NCI-H2227 treated with DMSO at 0.1 percent for 48 hours (cell line): ENCODE results near the gene SPAG17.

Experiments used
- DNase-seq: peaks from one replicate; lab custom pipeline; 2025; lab: John Stamatoyannopoulos, UW

Gene SPAG17

DNA sequence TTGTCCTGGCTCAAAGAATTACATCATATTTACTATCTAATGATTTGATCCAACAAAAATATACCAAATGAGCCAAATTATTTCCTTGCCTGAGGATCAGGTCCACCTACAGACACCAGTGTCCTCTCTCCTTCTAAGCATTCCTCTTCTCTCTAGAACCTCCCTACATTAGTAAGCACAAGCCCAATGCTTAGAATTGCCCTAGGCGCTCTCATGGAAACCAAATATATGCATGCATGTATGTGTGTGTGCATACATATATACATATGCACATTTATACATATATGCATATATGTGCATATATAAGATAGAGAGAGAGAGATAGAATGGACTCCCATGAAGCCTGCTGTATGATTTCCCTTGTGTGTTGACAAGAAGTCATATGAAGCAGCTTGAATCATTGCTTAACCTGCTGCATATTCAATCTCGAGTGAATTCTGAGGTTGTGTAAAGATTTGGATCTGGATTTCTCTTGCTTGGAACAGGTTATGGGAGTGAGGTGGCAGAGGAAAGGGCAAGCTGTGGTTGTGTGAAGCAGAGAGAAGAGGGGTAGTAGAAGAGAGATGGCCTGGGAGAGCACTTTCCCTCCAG is 66.1 kb downstream of the SPAG17 start:
- DNase-seq = no peak

DNA sequence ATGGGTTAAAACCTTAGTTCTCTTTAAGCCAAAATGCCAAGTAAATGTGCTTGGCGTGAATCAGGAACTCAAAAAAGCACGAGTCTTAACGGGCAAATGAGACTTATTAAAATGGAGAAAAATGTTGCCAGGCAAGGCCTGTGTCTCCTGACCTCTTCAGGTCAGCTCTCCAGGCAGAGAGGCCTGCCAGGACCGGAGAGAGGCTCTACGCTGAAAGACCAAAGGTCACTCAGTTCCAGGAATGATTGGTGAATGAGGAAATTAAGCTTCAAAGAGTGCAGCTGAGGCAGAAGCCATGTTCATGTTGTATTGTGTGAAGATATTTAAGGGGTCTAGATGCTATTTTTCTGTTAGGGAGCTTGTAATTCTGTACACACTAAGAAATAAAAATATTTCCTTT is 66.6 kb downstream of the SPAG17 start:
- no peak for DNase-seq

DNA sequence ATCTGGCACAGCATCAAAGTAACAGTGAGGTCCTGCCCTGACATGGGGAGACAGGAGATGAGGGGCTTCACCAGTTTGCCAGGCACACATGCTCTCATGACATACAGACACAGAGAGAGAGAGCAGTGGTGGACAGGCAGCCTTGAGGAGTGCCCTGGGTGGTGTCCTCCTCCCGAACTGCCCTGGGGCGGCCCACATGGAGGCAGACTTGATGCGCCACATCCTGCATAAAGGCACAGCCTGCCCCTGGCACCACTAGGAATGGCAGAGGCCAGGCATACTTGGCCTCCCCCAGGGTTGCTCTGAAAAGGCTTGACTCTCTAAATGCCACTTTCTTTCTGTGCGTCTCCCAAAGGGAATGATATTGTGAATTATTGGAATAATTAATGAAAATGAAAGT is 67.5 kb downstream of the SPAG17 start:
- no peak for DNase-seq

DNA sequence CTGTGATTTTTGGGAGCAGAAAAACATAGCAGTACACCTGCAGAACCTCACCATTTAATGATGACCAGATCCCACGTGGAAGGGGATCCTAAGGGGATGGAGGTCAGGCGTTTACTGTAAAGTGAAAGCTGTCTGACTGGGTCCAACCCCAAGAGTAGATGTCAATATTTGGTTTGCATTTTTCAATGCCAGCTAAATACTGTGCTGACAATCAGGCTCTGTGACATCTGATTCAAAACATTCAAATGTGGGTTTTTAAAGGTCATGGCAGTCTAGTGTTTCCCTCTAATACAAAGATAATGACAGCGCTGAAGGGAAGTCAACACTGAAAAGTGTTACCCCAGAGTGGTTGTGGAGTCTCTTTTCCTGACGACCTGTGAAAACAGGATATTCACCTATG is 68.1 kb downstream of the SPAG17 start:
- no peak for DNase-seq

DNA sequence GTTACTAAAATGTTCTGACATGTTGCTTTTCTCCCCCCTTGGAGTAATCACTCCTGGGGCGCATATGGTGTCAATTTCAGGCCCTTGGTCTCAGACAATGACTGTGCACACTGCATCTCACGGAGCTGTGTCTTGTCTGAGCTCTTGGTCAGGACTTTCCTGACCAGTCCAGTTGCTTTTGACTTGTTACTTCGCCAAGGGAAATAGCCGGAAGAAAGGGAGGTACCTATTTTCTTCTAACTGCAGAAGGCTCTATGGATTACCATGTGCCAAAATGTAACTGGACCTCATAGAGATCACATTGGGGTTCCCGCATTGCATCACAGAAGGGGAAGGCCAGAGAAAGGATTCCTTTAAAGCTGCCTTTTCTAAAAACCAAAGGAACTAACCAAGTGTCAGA is 68.6 kb downstream of the SPAG17 start:
- DNase-seq = no peak

DNA sequence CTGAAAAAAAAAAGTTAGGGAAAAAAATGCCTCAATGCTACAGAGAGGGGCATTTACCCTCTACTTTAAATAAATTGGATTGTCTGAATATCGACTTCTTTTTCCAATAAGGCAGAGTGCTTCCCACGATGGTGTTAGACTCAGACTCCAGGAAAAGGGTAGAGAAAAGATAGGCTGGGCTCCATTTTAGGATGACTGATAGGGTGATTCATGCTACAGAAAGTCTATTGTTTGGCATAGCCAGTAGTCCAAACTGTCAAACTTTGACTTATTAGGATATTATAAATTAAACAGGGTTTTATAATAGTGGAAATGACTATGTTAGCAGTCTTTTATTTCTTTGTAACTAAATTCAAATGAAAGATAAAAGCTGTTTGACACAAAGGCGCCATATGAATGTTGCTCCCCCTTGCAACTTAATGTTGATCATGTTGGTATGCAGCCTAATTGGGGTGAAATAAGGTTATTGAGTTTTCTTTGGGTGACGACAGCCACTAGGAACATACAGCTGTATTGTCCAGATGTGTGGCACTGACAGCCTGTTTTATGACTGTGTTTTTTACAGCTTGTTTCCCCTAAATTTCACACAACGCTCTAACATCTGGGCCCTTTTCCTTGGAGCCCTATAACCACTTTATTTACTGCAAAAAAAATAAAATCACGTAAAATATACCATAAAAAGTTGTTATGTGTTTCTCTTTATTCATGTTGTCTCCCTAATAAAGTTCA is 69.3 kb downstream of the SPAG17 start:
- no peak for DNase-seq

DNA sequence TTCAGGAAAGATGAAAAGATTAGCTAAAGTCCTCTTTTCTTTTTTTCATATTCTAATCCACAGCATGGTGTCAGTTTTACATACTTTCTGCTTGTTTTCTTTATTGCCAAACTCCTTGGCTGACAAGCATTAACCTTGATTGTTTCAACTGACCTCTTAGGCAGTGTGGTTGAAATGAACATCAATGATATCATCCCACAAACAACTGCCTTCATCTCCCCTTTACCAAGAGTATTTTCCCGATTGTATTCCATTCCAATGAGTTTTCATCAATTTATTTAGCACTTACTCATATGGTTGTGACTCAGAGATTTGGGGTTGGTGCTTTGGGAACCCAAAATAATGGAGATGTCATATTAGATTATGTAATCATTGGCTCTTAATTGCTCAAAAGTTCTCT is 71.8 kb downstream of the SPAG17 start:
- no peak for DNase-seq

DNA sequence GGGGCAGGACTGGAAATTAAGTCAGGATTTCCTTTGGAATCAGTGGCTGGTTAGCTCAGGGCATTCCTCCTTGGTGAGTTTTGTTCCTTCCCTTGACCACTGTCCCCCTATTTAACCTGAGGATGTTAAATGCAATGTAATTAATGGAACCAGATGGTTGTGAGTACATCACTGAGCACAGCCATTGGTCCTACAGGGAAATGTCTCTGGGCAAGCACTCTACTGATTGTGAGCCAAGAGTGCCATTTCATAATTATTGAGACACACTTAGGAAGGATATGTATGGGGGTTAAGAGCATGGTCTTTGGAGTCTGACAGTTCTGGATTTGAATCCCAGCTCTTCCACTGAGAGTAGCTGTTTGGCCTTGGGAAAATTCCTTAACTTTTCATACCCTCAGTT is 74.4 kb downstream of the SPAG17 start:
- no peak for DNase-seq

DNA sequence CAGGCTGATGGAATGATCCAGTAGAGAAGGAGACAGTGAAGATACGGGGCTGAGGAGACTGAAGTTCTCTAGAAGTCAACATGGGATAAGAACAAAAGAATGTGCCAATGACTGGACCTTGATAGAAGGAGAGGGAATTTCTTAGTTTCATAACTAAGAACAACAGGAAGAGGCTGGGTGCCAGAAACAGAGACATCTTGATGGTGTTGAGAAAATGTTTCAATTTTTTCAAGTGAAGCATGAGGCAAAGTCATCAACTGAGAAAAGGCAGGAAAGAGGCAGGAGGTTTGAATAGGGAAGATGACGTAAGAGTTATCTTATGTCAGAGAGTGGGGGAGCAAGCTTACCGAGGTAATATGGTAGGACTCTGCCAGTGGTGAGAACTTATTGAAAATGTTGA is 80.1 kb downstream of the SPAG17 start:
- no peak for DNase-seq

DNA sequence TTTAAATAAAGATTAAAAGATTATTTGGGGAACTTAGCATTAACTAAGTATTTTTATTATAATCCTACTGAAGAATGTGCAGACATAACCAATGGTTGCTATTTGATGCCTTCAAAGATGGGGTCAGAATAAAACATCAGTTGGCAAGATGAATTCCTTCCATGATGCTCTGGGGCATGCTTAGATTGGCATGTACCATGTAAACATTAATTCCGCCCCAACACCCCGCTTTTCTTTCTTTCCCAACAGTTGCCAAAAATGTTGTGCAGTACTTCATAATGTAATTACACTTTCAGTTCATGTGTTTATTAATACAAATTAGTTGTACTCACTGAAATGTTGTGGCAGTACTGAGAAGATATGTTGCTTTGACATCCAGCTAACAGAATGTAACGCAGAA is 82.6 kb downstream of the SPAG17 start:
- DNase-seq = no peak

DNA sequence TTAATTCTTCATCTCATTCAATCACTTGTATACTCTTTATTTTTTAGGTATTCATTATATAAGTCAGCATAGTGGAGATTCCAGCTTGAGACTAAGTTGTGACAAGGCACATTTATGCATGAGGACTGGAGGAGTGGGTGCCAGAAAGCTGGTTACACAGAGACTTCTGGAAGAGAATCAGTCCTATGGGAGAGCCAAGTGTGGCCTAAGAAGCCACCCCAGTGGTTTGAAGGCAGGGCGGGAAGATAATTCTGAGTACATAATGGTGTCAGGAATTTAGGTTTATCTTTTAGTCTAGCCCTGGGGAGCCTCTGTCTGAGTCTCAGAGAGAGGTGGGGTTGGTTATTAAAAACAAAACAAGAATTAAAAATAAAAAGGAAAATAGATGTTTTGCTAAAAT is 83.0 kb downstream of the SPAG17 start:
- no peak for DNase-seq

DNA sequence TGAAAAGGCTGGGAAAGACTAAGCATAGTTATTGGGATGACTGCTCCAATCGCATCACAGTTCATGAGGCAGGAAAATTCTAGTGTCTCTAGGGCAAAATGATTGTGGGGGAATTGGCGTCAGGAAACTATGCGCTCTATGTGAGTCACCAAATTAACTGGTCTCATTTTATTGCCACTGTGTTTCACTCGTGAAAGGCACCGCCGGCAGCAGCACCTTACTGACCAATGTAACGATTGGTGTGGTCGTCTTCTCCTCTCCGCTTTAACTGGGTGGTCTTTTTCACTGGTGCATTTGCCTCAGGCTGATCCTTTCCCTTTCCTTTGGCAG is 83.5 kb downstream of the SPAG17 start:
- no peak for DNase-seq

DNA sequence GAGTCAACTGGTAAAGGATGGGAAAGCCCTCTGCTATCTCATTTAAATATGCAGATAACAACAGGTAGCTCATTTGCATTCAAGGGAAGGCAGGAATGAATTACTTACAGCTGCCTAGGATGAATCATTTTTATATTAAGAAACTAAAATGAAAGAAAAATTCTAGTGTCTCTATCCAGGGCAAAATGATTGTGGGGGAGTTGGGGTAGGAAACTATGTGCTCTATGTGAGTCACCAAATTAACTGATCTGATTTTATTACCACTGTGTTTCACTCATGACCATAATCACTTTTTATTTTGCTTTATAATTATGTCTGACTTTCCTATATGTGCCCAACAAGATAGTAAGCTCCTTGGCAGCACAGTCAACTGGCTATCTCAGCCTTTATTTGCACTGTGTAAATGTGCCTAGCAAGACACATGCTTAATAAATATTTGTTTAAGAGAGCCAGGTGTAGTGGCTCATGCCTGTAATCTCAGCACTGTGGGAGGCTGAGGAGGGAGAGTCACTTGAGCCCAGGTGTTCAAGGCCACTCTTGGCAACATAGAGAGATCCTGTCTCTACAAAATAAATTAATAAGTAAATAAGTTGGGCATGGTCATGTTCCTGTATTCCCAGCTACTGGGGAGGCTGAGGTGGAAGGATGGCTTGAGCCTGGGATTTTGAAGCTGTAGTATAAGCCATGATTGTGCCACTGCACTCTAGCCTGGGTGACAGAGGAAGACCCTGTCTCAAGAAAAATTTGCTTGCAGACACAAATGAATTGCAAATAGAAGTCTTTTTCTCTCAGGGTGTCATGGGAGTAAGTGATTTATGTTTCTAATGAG is 84.1 kb downstream of the SPAG17 start:
- no peak for DNase-seq

DNA sequence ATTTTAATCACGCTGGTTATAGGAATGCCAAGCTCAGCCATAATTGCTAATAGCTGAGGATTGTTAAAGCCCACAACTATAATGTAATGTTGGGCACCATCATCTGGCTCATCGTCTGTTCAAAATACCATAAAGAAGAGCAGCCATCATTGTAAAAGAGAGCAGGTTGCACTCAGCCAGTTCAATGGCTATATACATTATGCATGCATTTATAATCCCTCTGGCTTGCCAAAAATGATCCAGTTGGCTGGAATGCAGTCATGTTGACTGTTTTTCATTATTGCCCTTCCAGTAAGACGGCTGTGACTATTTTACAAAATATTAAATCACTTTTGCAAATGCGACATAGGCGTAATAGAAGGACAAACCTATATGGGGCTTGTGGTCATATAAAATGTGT is 85.3 kb downstream of the SPAG17 start:
- no peak for DNase-seq

DNA sequence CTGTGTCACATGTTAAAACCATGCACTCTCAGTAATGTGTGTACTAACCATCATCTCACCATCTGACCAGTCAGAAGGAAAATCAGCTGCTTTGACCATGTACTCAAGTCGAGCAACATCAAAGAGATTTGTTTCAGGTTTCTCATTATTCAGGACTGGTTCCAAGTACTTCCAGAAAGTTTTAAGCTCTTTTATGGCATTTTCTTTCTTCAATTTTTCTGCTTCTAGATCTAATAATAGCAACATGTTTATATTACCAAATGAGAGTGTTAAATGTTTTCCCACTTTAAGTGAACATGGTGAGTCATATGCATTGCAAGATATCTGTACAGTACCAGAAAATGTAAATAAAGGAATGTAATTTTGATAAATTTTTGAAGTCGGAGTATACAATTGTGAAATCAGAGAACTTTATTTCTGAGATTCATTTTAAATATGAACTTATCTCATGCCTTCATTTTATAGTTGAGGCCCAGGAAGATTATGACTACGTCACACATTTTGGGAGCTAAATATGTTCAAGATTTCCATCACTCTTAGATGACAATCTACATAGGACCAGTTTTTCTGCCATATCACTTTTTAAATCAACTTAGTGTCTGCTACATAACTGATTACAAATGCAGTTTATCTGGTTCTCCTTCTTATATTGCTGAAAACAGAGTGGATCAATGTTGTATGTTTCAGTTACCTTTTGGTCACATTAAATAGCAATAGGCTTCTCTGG is 87.2 kb downstream of the SPAG17 start:
- DNase-seq = no peak

DNA sequence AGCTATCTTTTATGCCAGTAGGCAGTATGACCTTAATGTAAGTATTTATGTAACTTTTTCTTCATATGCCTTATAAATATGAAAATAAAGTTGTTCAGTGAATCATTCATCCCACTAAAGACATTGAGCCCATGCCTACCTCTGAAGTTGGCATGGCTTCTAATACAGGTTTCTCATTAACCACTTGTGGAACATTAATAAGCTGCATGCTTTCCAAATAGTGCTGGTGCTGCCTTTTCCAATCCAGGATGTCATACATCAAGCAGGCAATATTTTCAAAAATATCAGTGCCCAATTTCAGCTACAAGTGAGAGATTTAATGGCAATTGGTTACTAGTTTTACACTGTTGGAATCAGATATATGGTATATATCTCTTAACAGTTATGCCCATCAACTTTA is 92.0 kb downstream of the SPAG17 start:
- no peak for DNase-seq

DNA sequence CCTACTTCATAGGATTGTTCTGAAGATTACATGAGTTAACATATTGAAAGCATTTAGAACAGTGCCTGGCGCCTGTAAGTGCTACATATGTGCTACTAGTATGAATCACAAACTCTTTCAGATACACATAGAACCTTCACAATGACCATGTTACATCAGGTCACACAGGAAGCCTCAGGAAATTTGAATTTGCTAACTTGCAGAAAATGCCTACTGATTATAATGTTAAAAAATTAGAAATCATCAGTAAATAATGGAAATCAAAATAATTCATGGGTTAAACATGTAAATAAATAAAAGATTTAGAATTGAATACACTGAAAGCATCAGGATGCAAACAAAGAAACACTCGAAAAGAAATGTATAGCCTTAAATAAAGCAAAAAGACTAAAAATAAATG is 94.9 kb downstream of the SPAG17 start:
- DNase-seq = no peak

DNA sequence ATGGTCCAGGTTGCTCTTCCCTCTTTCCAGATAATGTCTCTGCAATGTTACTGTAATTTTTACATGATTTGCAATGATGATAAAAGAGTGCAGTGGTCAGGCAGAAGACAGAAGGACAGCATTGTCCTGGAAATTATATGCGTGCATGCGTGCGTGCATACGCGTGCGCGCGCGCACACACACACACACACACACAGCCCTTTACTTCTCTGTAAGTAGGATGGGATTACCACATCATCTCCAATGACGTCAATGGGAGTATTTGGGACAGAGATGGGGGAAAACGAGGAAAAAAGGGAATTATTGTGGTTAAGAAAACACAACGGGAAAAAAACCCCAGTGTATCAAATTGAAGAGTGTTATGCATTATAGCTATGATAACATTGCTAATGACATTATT is 99.7 kb downstream of the SPAG17 start:
- DNase-seq = no peak

DNA sequence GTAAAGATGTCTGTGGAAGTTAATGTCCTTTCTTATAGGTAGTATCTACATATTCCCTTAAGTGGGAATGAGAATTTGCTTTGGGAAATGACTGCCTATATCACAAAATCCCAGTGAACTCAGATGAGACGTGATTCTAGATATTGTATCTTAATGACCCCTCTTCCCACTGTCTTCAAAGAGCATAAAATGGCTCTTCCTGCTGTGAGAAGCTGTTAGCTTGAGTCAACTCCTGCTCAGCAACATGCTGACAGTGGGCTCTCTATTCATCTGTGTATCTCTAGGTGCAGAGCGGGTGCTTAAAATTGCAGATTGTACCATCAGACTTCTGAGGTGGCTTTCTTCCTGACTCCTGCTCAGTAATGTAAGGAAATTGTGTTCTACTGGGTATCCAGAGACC is 100.6 kb downstream of the SPAG17 start:
- DNase-seq = peak; percentile 79

DNA sequence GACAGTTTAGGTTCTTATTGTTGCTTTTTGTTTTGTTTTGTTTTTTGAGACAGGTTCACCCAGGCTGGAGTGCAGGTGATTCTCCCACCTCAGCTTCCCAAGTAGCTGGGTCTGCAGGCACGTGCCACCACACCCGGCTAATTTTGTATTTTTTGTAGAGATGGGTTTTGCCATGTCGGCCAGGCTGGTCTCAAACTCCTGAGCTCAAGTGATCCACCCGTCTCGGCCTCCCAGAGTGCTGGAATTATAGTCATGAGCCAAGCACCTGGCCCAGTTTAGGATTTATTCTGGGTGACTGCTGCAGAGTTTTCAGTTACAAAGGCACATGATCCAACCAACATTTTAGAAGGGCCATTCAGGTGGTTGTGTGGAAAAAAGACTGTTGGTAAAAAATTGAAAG is 102.0 kb downstream of the SPAG17 start:
- no peak for DNase-seq

DNA sequence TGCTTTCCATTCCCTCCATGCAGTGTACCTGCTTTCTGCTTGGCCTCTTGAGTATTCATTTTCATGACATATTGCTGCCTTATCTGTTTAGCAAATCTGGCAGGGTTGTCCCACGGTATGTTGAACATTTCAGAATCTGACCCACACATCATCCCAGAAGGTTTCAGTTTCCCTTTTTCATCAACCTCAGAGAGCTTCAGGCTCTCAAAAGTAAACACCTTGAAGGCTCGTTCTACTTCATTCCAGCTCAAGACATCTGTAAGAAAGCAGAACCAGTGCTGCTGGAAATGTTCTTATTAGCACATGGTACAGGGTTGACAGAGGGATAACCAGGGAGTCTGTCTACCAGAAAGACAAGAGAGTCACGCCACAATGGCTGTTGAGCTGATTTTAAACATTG is 103.6 kb downstream of the SPAG17 start:
- DNase-seq = no peak

DNA sequence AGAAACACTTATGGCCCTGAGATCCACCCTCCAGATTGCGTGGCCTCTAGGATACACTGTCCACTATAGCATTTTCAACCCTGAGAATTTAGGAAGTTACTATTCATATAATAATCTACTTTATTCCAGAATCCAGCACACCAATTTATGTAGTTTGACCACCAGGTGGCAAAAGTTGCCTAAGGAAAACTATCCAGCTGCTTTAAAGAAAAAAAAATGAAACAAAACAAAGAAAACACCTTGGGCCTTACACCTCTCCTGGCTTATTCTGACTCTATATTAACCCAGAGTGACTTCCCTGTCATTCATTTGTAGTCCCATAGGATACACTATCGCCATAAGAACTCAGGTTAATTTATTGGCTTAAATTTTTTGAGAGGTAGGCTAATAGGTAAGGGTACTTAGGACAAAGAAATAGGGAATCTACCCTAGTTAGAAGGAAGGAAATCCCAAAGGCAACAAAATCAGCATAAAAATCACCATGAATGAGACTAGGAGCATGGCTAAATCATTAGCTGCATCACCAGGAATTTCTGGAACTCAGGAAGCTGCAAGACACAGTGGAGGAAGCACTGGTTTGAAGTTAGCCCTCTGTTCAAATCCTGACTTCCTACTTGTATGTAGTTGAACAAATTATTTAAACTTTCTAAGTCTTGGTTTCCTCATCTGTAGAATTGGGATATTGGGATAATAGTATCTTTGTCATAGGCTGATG is 107.5 kb downstream of the SPAG17 start:
- DNase-seq = peak; percentile 18
